ENCODE results near the gene MIS18A. TPM values are rescaled to one million over a fixed set of nuclear protein-coding genes. Genes with fewer than 3 reads are reported as not detected.

Gene MIS18A
- total RNA-seq, 1 donor from 2014 or later, result 2.6 TPM

Other genes starting within 250 kb of the MIS18A start
- gene MRAP, start 19.8 kb upstream of the MIS18A start, total RNA-seq, result not detected
- gene URB1, start 114.0 kb upstream of the MIS18A start, total RNA-seq, result 10.5 TPM
- gene EVA1C, start 133.7 kb upstream of the MIS18A start, total RNA-seq, result 15.4 TPM